Fibroblast of skin of left quadriceps (primary cell): ENCODE data around the gene DDX51.
"Not testable (repeated sequence)": the region's sequence is repeated elsewhere in the genome, so short reads cannot be mapped to it uniquely, and the experiment has no call there.

ENCODE experiments used
- DNase-seq, 2 experiments: peaks; one replicate each; pipeline ENCODE4 v3.0.0-alpha.2; 2013; ENCODE audit warnings: low read depth in 2 of 2

The DDX51 gene

DNA sequence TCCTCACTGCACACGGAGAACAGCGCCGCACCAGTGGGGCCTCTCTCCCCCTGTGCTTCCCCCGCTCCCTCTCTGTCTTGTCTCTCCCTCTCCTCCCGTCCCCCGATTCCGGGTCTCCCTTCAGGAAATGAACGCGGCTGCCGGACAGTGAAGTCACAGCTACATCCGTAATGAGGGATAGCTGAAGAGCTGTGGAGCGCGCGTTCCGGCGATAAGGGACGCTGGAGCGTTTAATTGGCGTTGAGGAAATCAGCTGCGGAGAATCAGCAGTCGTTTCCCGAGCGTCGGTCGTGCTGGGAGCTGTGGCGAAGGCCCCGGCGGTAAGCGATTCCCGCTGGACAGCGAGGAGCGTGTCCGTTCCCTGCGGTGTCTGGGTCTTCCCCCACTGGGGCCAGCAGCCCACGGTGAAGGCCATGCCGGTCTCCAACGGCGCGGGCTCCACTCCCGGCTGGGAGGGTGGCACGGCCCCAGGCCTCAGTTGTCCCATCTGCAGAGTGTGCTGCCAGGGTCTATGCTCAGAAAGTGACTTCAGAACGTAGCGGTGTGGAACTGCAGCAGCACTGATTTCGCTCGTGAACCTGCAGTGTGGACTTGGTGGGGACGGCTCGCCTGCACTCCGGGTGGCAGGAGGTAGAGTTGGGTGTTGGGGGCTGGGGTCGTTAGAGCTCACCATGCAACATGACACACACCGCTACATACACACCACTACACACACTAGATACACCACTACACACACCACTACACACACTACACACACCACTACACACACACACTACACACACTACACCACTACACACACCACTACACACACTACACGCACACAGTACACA, 11.0 kb upstream of the DDX51 start:
- DNase-seq = no peak

DNA sequence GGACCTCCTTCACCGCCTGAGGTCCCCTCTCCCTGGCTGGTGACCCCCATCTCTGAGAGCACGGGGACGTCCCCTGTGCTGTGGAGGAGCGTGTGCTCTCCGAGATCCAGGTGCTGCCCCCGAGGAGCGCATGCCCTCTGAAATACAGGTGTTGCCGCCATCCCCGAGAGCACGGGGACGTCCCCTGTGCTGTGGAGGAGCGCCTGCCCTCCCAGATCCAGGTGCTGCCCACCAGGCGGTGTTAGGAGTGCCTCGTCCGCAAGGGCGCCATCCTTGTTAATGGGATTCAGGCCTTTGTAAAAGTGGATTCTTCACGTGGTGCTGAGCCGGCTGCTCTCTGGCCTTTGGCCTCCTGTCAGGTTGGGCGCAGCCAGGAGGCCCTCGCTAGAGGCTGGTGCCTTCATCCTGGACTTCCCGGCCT, 10.2 kb upstream of the DDX51 start:
- DNase-seq = no peak

GRCh38 chr12:132153501-132154340, 9.6 kb upstream of the DDX51 start:
- peak; percentile 39 to 42 for DNase-seq

- no peak for DNase-seq
Observed at GRCh38 chr12:132152953-132153352, 8.8 kb upstream of the DDX51 start.

GRCh38 chr12:132152411-132152821, 8.3 kb upstream of the DDX51 start:
- DNase-seq = no peak

DNA sequence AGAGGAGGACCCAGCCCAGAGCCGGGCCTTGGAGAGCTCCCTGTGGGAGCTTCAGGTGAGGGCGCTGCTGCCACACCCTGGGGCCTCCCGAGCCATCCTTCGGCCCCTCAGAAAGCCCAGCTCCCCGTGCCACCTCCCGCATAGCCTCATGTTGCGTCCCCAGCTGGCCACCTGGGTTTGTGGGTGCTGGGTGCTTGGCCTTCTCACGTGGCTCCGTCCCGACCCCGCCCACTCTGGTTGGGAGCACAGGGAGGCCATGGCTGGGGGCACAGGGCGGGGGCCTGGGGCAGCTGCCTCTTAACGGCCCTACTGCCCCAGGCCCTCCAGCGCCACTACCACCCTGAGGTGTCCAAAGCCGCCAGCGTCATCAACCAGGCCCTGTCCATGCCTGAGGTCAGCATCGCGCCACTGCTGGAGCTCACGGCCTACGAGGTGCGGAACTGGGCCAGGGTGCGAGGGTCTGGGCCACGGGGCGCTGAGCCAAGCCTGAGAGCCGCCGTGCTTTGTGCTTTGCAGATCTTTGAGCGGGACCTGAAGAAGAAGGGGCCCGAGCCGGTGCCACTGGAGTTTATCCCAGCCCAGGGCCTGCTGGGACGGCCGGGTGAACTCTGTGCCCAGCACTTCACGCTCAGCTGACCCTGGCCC, 7.8 kb upstream of the DDX51 start:
- no peak for DNase-seq

DNA sequence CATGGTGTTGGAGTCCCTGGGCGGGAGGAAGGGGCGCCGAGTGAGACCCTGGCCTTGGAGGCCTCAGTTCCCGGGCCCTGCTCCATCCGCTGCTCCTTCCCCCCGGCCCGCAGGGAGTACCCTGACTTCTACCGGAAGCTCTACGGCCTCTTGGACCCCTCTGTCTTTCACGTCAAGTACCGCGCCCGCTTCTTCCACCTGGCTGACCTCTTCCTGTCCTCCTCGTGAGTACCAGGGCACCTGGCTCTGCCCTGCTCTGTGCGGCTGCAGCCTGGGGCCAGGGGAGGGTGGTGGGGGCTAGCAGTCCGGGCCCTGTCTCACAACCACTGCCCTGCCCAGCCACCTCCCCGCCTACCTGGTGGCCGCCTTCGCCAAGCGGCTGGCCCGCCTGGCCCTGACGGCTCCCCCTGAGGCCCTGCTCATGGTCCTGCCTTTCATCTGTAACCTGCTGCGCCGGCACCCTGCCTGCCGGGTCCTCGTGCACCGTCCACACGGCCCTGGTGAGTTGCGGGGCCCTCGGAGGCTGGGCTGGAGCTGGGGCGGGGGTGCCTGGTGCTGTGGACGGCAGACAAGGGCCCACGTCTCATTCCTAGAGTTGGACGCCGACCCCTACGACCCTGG, 7.1 kb upstream of the DDX51 start:
- no peak for DNase-seq

- no peak for DNase-seq
Observed at GRCh38 chr12:132150780-132151144, 6.6 kb upstream of the DDX51 start.

GRCh38 chr12:132149526-132149925, 5.4 kb upstream of the DDX51 start:
- DNase-seq = not testable (repeated sequence)

DNA sequence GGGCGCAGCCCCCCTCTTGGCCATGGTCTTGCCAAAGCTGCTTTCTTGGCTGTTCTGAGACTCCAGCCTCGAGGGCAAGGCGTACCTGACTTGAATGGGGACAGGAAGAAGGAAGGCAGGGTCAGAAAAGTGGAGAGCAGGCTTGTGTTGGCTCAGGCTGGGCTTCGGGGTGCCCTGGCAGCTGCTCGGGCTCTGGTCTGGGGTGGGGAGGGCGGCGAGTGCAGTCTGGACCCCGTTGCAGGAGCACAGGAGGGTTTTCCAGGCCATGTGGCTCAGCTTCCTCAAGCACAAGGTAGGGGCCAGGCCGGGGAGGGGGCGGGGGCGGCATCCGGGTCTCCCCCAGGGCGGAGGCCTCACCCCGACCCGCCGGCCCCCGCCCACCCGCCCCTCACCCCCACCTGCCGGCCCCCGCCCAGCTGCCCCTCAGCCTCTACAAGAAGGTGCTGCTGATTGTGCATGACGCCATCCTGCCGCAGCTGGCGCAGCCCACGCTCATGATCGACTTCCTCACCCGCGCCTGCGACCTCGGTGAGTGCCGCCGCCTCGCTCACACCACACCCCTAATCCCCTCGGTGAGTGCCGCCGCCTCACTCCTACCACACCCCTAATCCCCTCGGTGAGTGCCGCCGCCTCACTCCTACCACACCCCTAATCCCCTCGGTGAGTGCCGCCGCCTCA, 4.4 kb upstream of the DDX51 start:
- no peak for DNase-seq

DNA sequence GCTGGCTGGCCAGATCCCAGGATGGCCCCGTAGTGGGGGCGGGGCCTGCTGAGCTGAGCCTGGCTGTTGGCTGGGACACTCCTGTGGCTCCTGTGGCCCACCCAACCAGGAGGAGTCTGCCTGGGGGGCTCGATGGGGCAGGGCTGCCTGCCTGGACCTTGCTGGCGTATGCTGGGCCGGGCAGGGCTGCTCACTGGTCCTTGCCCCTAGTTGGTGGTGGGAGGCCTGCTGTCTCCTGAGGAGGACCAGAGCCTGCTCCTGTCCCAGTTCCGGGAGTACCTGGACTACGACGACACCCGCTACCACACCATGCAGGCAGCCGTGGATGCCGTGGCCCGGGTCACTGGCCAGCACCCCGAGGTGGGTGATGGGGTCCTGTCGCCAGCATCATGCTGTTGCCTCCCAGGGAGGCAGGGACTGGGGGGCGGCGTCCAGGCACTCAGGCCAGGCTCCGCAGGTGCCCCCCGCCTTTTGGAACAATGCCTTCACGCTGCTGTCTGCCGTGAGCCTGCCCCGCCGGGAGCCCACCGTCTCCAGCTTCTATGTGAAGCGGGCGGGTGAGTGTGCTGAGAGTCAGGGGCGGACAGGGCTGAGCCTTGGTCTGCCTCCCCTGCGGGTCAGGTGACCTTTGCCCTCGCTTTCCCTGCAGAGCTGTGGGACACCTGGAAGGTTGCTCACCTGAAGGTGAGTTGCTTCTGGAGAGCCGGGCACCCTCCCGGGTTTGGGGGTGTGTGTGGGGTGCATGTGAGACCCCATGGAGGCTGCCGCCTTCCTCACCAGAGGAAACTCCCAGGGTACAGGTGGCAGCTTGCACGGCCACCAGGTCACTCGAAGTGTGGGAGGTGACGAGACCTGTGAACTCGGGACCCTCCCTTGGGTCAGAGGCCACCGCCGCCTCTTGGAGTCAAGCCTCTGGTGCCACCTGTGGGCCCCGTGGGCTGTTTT, 3.6 kb upstream of the DDX51 start:
- no peak for DNase-seq

DNA sequence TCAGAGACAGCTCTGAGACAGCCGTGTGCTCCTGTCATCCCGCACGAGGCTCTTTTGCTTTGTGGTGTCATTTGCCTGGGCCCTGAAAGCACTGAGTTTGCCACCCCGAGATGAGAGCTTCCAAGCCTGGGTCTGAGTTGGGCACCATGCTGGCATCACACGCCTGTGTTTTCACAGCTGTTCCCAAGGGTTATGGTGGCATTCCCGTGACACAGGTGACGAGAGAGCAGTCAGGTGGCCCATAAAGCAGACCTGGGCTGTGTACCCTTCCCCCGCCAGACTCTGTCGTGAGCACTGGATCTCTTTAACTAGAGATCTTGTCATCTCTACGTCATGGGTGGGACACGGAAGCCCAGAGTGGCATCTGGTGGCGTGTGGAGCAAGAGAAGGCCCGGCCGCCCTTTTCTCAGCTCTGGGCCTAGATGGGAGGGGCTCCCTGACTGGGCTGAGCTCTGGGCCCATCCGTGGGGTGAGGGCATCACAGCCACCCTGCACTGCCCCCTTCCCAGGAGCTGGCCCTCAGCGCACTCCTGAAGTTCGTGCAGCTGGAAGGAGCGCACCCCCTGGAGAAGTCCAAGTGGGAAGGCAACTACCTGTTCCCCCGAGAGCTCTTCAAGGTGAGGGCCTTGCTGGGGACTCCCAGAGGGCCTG, 2.8 kb upstream of the DDX51 start:
- DNase-seq = no peak

DNA sequence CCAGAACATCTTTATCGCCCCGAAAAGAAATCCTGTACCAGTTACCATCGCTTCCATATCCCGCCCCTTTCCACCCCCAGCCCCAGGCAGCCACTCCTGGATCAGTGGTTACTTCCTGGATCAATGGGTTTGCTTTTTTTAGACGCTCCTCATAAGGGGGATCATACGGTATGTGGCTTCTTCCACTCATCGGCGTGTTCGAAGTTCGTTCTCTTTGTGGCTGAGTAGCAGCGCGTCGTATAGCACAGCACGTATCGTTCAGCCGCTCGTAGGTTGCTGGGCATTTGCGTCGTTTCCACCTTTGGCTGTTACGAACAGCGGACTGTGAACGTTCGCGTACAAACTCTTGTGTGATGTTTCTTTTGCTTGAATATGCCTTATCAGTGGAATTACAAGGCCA, 2.0 kb upstream of the DDX51 start:
- DNase-seq = no peak

GRCh38 chr12:132145334-132145733, 1.2 kb upstream of the DDX51 start:
- DNase-seq = no peak

GRCh38 chr12:132144810-132145168, 670 bp upstream of the DDX51 start:
- no peak for DNase-seq

- DNase-seq = no peak
Observed at GRCh38 chr12:132143336-132144071, 615 bp downstream of the DDX51 start.

DNA sequence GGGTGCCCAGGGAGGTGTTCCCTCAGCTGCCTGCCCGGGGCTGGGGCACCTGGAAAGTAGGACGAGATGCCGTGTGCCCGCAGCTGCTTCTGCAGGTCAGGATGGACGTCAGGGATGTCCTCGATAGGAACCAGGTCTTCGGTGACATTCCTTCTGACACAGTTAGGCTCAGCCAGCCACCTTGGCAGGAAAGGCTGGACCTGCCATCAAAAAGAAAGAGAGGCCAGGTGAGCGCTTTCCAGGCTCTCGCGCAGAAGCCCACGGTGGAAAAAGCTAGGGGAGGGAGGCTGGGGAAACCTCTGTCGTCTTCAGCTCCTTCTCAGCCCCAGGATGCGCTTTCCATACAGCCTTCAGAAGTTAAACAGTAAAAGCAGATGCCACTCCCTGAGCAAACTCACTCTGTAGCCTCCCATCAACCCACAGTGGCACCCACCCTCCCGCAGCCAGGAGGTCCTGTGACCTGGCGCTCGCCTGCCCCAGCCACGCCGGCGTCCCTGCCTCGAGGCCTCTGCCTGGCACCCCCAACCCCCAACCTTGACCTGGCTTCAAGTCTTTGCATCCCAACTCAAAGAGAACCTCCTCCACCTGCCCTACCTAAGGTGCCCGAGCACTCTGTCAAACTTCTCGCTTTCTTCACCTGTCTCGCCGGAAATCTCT, 1.3 kb downstream of the DDX51 start:
- DNase-seq = no peak

DNA sequence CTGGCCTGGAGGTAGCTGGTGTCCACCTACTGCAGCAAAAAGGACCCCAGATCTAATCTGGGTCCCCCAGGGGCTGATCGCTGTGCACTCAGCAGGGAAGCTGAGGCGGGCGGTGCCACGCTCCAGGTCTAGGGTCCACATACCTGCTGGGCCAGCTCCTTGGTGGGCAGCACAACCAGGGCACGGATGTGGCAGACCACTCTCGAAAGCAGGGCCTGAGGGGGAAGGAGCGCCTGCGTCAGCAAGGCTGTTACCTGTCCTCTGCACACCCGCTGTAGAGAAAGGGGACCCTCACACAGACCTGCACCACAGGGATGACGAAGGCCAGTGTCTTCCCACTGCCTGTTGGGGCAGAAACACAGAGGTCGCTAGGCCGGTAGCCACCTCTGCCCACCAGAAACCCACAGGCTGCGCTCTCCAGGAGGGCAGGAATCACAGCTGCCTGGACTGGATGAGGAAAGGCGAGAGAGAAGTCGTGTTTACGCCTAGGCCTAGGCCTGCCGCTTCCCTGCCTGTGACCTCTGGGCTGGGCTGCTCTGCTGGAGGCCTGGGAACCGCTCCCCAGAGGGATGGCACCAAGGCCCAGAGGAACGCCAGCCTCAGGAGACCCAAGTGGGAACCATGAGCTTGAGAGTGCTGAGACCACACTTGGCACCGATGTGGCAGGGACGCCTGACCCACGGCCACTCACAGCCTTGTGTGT, 2.0 kb downstream of the DDX51 start:
- DNase-seq = no peak
